Fibroblast of pulmonary artery (primary cell): ENCODE data around the gene MIGA1.
"Not testable (repeated sequence)": the region's sequence is repeated elsewhere in the genome, so short reads cannot be mapped to it uniquely, and the experiment has no call there.

Experiments used
- DNase-seq: peaks from one replicate; pipeline ENCODE4 v3.0.0-alpha.2; 2010; ENCODE audit warnings: low read depth
- H3K4me3 ChIP-seq: replicated peaks from 2 replicates; pipeline ENCODE4 v1.5.1; 2011; ENCODE audit warnings: low read depth, mild to moderate bottlenecking, control low read depth, low read length, moderate library complexity
- CTCF ChIP-seq: IDR thresholded peaks from 2 replicates; pipeline ENCODE4 v1.5.1; 2011; ENCODE audit warnings: mild to moderate bottlenecking, control low read depth, low read length, inconsistent platforms; ENCODE audit errors: missing control alignments

Gene MIGA1

GRCh38 chr1:77825131-77825709 lies 45.8 kb downstream of the MIGA1 start:
- TF ChIP-seq CTCF, result peak; percentile 38
- no peak overlapping the region for H3K4me3 ChIP-seq
- DNase-seq, result peak; percentile 91

- not testable (repeated sequence) for DNase-seq, H3K4me3 ChIP-seq
These were observed 47.4 kb downstream of the MIGA1 start for GRCh38 chr1:77826851-77827250.

- no peak for TF ChIP-seq CTCF
- DNase-seq, result no peak
- H3K4me3 ChIP-seq, result no peak overlapping the region
These were observed 48.6 kb downstream of the MIGA1 start for GRCh38 chr1:77828098-77828497.

- H3K4me3 ChIP-seq, result no peak overlapping the region
- no peak for DNase-seq
- TF ChIP-seq CTCF, result no peak
These were observed 50.4 kb downstream of the MIGA1 start for GRCh38 chr1:77829851-77830250.

- H3K4me3 ChIP-seq, result no peak overlapping the region
- DNase-seq, result no peak
- no peak for TF ChIP-seq CTCF
These were observed 51.5 kb downstream of the MIGA1 start for GRCh38 chr1:77830946-77831345.

GRCh38 chr1:77831566-77831965 lies 52.1 kb downstream of the MIGA1 start:
- H3K4me3 ChIP-seq, result no peak overlapping the region
- peak; percentile 52 for DNase-seq
- no peak for TF ChIP-seq CTCF

GRCh38 chr1:77831976-77832711 lies 52.7 kb downstream of the MIGA1 start:
- H3K4me3 ChIP-seq, result peak overlapping the region; percentile 8
- peak; percentile 87 for DNase-seq
- no peak for TF ChIP-seq CTCF
